Ammon's horn (tissue), 1 donor: ENCODE measurements around the gene PNPLA7.
"Not testable (repeated sequence)": the region's sequence is repeated elsewhere in the genome, so short reads cannot be mapped to it uniquely, and the experiment has no call there.

Source experiments
- DNase-seq: peaks from one replicate; pipeline ENCODE4 v3.0.0-alpha.2; 2016; ENCODE audit warnings: low spot score

PNPLA7 gene

GRCh38 chr9:137478962-137479861 lies 71.0 kb downstream of the PNPLA7 start:
- no peak for DNase-seq

DNA sequence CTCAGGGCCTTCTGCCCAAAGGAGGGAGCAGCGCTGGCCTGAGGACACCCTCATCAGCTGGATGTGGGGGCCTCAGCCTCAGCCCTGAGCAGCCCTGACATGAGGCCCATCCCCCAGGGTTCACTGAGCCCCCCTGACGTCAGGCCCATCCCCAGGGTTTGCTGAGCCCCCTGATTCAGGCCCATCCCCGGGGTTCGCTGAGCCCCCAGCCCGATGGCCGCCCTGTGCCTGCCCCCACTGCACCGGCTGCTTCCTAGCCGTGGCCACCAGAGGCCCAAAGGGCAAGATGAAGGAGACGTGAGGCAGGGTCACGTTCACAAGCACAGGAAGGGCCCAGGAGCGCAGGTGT lies 71.6 kb downstream of the PNPLA7 start:
- DNase-seq = no peak

- no peak for DNase-seq
These were observed 72.2 kb downstream of the PNPLA7 start for GRCh38 chr9:137477778-137478612.

DNA sequence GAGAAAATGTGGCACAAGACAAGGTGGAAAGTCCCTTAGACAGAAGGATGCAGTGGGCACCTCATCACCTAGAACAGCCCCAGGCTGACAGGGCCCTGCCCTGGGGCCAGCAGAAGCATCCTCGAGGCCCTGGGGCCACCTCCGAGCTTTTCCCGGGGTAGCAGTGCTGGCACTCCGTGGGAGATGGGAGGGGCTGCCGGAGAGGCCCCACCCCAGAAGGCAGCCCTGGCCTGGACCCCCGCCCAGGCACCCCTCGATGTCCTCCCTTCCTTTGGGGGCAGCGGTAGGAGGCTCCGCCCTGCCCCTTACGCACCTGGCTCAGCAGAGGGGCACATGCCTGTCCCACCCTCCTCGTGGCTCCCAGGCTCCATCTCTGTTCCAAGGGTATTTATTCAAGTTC lies 73.3 kb downstream of the PNPLA7 start:
- no peak for DNase-seq

DNA sequence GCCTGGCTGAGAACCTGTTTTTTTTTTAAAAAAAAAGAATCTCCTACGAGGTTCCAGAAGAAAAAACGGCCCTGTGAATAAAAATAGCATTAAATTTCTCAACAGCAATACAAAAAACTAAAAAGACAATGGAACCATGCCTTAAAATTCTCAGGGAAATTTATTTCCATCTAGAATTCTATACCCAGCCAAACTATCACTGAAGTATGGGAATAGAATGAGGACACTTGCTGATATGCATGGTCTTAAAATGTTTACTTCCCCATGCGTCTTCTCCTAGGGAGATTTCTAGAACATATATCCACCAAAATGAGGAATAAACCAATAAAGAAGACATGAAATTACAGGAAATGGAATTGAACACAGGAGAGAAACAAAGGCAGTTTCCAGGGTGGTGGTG lies 74.5 kb downstream of the PNPLA7 start:
- no peak for DNase-seq

GRCh38 chr9:137474271-137474670 lies 75.9 kb downstream of the PNPLA7 start:
- DNase-seq = no peak

DNA sequence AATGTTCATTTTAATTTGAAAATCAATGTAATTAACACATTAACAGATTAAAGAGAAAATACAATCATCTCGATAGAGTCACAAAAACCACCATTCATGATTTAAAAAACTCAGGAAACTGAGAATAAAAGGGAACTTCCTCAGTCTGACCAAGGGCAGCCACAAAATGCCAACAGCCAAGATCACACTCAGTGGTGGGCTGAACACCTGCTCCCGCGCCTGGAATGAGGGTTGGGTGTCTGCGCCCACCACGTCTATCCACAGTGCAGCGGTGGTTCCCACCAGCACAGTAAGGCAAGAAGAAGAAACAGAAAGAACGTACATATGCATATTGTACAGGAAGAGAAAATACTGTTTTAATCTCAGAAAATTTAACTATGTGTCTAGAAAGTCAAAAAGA lies 79.4 kb downstream of the PNPLA7 start:
- no peak for DNase-seq

GRCh38 chr9:137467896-137468295 lies 82.3 kb downstream of the PNPLA7 start:
- DNase-seq = no peak

GRCh38 chr9:137467161-137467581 lies 83.0 kb downstream of the PNPLA7 start:
- no peak for DNase-seq

GRCh38 chr9:137466389-137467085 lies 83.7 kb downstream of the PNPLA7 start:
- not testable (repeated sequence) for DNase-seq

- DNase-seq = peak; percentile 30
These were observed 84.3 kb downstream of the PNPLA7 start for GRCh38 chr9:137465720-137466388.

- DNase-seq = no peak
These were observed 85.0 kb downstream of the PNPLA7 start for GRCh38 chr9:137465000-137465719.

DNA sequence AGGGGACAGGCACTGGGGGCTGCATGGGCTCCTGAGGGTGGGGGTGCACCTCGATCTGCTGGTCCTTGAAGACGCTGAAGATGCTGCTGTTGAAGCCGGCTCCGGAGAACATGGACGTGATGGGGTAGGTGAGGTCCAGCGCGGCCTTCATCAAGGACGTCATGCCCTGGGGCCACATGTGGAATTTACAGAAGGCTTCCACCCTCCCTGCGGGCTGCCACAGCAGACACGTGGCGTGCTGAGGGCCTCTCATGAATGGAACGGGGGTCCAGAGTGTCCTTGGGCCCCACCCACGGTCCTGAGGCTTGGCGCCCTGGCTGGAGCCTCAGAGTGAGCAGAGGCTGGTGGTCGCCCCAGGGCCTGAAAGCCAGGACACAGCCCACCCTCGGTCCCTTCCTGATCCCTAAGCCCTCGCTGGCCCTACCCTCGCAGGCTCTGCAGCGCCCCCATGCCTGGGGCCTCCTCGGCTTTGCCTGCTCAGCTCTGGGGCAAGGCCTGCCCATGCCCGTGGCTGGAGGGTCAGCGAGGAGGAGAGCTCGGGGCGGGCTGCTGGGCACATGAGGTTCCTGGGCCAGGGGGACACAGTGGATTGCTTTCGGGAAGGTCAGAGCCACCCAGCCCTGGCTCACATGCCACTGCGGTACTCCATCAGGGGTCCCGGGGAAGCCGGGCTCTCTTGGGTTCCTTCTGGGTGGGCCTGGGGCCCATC lies 85.8 kb downstream of the PNPLA7 start:
- DNase-seq = no peak

GRCh38 chr9:137463931-137464290 lies 86.3 kb downstream of the PNPLA7 start:
- DNase-seq = no peak

DNA sequence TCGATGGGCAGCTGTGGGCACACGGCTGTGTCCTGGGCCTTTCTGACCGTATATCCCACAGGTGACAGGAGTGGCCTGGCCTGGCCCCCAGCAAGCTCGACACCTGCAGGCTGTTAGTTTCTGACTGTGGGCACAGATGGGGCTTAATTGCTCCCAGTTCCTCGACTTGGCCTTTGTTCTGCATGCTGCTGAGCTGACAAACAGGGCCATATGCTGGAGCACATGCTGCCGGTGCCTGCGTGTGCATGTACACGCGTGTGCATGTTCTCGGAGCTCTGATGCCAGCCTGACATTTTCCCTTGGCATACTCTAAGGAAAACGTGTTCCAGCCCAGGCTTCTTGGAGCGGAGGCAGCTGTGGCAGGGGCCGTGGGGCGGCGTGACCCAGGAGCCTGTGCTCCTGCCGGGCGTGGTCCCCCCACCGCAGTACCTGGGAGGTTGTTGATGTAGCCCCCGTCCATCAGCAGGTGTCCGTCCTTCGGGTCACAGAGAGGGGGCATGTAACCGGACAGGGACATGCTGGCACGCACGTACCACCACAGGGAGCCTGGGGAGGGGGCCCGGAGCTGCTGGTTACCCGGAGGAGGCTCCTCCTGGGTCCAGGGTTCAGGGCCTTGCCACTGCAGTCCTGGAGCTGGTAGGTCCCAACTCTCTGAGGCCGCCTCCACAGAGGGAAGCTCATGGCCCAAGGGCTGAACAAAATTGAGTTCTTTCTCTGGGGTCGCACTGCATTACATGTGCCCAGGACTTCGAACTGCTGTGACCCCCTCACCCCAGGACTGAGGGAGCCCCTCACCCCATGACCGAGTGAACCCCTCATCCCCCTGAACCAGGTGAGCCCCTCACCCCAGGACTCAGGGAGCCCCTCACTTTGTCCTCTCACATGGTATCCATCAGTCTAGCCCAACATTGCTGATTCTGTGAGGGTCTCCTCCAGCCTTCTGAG lies 86.9 kb downstream of the PNPLA7 start:
- peak; percentile 47 for DNase-seq

GRCh38 chr9:137462396-137462985 lies 87.7 kb downstream of the PNPLA7 start:
- DNase-seq = no peak

- DNase-seq = no peak
These were observed 88.4 kb downstream of the PNPLA7 start for GRCh38 chr9:137461663-137462395.

DNA sequence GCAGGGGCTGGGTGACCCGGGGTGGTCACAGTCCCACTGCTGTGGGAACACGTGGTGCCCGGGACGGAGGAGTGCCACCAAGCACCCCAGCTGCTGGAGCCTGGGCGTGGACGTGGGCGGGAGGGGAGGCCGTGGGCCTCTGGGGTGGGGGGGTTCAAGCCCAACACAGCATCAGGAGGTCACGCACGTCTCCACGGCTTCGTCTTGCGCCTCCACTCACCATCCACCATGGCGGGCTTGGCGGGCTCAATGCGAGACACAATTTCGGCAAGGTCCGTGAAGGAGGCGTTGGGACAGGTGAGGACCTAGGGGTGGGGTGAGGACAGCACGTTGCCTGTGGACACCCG lies 88.9 kb downstream of the PNPLA7 start:
- no peak for DNase-seq
